Measurements from ENCODE around the gene LRP1B. TPM values are rescaled to one million over a fixed set of nuclear protein-coding genes. Genes with fewer than 3 reads are reported as not detected.

LRP1B gene
- total RNA-seq, 1 donor from 2014 or later, result 4.6 TPM

DNA sequence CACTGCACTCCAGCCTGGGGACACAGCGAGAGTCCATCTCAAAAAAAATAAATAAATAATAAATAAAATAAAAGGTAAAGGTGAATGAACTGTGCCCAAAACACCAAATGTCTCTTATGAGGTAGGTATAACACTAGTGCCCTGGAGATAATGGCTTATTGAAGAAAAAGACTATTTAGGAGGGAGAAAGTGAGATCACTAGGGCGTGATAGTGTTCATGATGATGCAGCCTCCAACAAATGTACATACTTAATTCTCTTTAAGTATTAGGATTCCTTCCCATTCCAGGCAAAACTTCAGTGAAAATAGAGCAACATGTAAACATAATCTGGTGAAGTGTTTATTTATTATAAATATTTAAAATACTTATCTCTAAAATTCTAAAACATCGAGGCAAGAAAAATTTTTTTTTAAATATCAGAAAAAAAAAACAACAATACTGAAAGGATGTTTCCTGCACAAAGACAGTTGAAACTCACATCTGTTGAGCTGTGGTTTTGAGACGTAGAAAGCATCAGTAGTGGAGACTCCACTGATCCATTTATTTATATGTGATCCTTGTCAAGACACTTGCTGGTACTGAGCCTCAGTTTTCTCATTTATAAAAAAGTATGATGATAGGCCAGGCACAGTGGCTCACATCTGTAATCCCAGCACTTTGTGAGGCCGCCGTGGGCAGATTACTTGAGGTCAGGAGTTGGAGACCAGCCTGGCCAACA is 183.3 kb downstream of the LRP1B start:
- DNase-seq, result no peak

- DNase-seq, result no peak
Observed at GRCh38 chr2:141946016-141946415, 184.8 kb downstream of the LRP1B start.

DNA sequence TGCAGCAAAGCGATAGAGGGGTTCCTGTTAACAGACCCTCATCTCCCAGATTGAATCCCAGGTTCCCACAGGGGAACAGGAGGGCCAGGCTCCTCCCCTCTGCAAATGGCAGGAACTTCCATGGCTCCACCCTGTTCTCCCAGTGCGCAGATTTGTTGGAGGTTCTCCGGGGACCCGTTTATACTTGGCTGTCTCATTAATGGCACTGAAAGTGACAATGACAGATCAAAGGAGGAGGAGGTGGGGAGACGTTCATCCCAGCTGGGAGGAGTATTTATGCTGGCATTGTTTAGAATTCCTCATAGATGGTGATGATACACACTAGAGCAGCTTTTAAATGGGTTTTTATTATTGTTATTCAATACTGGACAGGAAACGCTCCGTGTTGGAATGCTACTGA is 186.9 kb downstream of the LRP1B start:
- DNase-seq, result no peak

GRCh38 chr2:141942006-141942789 is 188.6 kb downstream of the LRP1B start:
- no peak for DNase-seq

- no peak for DNase-seq
Observed at GRCh38 chr2:141941210-141941714, 189.6 kb downstream of the LRP1B start.

- no peak for DNase-seq
Observed at GRCh38 chr2:141940709-141941108, 190.1 kb downstream of the LRP1B start.

DNA sequence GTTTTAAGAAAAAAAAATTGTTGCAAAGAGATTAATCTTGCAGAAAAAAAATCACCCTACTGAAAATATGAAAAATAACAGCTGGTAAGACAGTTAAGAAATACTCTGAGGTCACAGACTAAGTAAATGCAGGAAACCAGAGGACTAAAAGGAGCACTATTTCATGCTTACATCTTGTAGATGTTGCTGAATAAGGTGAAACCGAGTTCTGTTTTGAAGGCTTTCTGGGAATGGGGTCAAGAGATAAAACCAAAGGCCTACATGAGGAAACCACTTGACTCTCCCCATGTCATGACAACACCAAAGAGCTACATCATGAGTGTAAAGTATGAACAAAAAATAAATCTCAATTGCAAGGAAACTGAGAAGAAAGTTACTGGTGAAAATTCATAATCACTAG is 197.6 kb downstream of the LRP1B start:
- no peak for DNase-seq

DNA sequence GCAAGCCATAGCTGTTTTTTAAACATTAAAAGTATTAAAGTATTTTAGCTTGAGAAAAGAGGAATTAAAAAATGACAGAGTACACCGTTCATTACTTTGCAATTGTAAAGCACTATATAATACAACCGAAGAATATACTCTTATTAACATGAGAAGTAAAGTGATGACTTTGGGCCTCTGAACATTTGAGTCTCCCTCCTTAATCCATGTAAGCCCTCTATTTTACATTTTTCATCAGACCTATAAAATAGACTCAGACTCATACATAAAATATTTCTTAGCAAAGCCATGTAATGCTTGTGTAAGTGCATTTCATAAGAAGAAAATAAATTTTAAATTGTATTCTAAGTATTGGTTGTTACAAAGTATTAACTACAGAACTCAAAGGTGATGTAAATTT is 198.6 kb downstream of the LRP1B start:
- no peak for DNase-seq

GRCh38 chr2:141931797-141932196 is 199.0 kb downstream of the LRP1B start:
- no peak for DNase-seq

GRCh38 chr2:141930803-141931202 is 200.0 kb downstream of the LRP1B start:
- DNase-seq, result no peak

DNA sequence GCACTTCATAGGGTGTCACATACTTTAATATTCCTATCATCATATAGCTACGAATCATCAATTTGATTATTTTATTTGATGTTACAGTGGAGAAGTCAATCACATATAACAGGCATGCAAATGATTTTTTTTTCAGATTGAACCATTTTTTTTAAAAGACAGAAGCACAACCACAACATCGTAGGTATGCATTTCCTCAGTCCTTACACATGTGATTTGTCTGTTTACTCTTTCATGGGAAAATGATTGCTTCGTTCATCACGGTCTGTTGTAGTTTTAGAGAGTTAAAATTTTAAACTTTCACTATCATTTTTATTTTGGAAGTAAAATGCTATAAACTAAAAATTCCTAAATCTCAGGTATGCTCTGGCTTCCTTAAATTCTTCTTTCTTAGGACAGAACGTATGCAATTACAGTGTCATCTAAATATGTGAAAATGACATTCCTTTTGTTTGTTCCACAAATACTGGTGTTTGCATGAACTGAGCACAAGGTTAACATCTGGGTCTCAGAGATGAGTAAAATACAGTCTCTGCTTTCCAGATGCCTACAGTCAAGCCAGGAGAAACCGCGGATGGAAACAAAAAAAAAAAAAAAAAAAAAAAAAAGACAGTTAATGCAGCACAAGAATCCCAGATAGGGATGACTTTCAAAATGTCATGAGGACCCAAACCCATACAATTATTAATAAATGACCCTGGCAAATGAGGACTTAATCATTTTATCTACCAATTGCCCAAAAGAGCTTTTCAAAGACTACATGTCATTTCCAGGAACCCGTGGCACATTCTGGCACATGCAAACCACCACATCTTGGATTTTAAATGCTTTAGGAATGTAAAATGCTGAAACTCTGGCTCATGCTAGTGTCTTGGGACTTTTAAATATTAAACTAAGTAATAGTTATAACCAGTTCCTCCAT is 201.2 kb downstream of the LRP1B start:
- peak; percentile 6 for DNase-seq

- DNase-seq, result peak; percentile 51
Observed at GRCh38 chr2:141928476-141928875, 202.3 kb downstream of the LRP1B start.

GRCh38 chr2:141927536-141927935 is 203.3 kb downstream of the LRP1B start:
- no peak for DNase-seq

DNA sequence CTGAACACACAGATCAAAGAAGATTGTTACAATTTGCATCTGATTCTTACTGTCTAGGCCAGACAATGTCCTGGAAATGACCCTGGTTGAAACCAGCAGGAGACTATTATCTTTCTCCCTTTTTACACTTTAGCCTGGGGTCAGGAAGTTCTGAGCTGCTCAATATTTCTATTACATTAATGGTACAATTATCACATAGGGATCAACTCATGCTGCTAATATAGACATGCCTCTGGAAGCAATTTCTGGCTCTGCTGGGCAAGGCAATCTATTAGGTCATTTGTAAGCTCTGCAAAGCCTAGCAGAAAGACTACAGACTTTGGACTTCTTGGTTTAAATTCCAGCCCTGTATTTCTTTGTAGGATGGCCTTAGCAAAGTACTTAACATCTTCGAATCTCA is 205.3 kb downstream of the LRP1B start:
- no peak for DNase-seq

DNA sequence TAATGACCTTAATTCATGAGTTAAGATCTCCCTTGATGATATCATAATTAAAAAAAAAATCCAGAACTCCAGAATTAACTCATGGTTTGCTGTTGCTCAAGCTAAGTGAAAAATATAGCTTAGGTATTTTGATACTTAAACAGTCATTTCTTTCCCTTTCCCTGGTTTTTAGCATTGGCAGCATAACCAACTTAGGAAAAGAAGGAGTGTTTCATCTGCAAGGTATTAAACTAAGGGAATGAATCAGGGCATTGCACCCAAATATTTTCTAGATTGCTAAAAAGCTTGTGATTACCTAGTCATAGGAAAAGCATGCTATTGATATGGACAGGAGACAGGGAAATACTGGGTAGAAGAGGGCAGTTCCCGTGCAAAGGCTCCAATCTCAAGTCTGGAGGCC is 207.2 kb downstream of the LRP1B start:
- no peak for DNase-seq

DNA sequence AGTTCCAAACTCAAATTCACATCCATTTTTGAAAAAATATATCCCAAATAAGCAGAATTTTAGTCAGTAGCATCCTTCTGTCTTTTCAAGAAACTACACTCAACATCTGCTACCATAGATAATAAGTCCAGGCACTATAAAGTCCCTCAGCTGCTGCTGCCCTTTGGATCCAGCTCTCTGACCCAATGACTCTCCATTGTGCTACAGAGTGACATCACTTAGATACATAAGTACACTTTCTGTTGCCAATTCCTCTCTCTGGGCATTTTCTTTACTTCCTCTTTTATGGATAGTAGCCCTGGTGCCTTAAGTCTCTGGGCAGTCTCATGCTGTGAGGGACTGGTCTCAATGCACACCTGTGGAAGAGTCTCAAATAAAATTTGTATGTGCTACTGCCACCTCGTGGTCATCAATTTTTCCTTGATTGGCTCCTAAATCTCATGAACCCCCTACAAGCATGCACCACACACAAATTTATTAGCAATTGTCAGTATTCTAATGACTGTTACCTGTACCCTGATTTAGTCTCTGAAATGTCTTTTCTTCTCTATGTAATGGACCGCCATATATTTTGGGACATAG is 219.2 kb downstream of the LRP1B start:
- DNase-seq, result peak; percentile 20

- no peak for DNase-seq
Observed at GRCh38 chr2:141906678-141907077, 224.1 kb downstream of the LRP1B start.

GRCh38 chr2:141900826-141901225 is 230.0 kb downstream of the LRP1B start:
- no peak for DNase-seq

- DNase-seq, result no peak
Observed at GRCh38 chr2:141899740-141900139, 231.1 kb downstream of the LRP1B start.

DNA sequence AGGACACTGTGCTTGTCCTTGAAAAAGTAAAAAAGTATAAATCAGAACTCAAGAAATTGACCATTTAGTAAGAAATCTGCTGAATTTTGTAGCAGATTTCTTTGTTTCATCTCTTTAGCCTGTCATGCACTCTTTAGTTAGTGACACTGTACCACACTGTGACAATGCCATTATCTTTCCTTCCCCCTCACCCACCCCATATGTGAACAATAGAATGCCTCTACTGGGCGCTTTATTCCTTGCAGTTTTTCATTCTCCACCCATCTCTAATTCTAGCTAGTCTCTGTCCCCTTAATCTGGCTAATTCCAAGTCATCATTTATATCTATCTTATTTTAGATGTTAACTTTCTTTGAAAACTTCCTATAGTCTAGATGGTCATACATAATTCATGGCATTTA is 241.0 kb downstream of the LRP1B start:
- DNase-seq, result no peak

DNA sequence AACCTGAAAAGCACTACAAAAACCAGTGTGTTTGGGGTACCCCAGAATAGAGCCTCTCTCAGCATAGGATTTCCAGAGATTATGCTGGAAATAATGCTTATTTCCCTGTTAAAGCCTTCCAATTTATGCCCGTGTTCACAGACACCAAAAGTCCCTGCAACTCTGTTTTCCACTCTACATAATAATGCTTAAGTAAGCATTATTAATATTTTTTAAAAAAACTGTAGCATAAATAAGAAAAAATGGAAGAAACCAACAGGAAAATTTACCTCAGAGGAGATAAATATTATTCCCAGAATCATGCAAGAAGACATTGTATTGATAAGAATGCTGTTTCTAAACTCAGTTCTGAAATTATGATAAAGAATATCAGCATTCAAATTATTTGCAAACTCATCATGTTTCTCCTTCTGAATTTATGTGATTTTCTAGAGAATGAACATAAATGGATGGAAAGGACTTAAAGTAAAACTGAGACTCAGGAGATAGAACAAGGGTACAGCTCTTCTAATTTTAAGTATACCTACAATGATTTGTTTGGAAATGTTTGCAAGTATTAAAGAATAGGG is 241.7 kb downstream of the LRP1B start:
- no peak for DNase-seq

DNA sequence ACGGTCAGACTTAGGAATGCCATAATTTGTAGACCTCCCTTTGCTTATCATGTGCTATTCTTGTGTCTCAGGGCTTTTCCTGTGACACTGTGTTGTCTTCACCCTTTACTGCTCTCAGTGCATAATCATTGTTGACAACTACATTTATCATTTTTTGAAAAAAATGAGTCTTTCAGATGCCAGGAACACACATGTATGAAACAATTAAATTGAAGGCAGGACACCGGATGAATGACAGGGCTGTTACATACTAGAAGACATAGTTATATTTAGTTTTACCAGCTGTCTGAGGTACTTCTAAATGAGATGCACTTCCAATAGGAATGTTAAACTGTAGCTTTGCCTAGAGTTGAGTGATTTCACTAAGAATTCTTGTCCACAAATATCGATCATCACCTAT is 243.5 kb downstream of the LRP1B start:
- DNase-seq, result peak; percentile 4

All from tongue (tissue), 2 donors.